Pons (tissue), 1 donor: ENCODE measurements around the gene CARD10.
A peak's percentile ranks its signal among the peaks of the same experiment; 100 is the strongest.

ENCODE experiments used
- DNase-seq: peaks from one replicate; pipeline ENCODE4 v3.0.0-alpha.2; 2016; ENCODE audit warnings: low spot score

CARD10 gene

DNA sequence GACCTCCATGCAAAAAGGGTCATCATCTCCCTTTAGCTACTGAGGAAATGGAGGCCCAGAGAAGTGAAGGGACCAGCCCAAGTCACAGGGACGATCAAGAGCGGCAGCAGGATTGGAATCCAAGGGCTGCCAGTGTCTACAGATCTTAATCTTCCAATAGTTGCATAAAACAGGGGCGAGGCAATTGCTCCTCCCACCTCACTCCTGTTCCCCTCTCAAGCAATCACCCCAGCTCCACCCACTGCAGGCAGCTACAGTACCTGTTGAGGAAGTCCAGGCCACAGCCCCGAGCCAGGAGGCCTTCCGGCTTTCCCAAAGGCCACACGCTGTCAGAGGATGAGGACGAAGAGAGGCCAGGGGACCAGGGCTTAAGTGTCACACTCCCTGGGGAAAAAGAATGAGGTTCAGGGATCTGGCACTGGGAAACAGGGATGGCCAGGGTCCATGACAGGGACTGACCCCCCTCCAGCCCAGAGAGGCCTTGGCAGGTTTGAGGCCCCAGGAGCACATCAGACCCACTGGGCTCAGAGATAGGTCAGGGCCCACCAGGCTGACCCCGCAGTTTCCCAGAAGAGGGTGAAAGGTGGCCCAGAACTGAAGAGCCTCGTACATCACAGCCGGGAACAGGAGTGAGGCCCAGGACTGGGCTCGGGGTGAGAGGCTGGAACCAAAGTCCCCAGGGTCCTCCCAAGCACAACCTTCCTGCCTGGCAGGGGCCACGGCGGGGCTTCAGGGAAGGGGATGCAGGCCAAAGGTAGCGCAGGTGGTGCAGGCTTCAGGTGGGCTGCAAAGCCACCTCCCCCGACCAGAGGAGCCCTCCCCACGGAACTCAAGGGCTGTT, 16.7 kb downstream of the CARD10 start:
- no peak for DNase-seq

DNA sequence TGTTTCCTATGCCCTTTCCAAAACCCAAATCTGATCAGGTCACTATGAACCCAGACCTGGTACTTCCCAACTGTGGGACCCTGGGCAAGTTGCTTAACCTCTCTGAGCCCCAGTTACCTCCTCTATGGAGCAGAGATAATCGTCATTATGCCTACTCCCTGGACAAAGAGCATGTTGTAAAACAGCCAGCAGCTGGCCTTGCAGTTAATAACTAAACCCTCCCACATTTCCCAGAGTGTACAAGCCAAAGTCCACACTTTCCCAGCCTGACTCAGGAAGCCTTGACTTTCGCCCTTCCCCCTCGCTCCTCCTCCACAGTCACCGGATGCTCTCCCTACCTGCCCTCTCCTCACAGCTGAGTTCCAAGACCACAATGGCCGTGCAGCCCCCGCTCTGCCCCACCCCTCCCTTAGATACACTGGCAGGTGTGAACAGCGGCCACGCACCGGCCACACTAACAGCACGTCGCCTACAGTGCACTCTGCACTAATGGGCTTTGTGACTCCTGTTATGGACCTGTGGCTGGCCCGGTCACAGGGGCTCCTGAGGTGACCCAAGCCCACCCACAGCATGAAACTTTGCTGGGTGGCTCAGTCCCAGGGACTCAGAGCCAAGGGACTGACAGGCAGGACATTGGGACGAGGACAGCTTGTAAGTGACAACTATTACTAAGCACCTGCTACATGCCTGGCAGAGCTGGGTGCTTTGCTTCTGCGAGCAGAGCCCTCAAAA, 17.4 kb downstream of the CARD10 start:
- peak; percentile 8 for DNase-seq

DNA sequence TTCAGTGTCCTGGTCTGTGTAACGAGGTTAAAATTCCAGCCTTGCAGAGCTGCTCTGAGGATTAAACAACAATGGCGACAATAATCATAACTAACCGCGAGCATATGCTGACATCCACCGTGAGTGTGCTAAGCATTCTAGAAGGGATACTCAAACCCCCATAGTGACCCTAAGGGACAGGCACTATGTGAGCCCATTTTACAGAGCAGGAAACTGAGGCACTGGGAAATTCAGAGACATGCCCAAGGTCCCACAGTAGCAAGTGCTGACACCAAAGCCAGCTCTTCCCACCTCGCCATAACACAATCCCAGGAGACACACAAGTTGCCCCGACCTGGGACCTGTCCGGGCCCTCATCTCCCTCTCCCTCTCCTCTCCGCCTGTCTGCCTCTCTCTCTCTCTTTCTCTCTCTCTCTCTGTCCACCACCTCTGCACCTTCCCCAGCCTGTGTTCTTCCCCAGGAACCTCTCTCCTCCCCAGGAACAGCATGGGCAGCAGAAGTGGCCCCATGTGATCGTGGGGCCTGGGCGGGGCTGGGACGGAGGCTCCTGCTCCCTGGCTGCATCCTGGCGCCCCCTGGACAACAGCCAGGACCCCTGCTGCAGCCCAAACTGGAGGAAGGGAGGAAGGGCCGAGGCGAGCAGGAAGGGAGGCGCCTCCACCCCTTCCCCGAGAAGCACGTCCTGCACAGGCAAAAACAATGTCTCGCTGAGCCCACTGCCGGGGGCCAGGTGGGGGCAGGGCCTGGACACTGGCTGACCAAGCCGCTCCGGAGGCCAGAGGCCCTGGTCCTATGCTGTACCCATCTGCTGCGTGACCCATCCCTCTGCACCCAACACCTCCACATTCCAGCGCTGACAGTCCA, 18.2 kb downstream of the CARD10 start:
- DNase-seq, result no peak

DNA sequence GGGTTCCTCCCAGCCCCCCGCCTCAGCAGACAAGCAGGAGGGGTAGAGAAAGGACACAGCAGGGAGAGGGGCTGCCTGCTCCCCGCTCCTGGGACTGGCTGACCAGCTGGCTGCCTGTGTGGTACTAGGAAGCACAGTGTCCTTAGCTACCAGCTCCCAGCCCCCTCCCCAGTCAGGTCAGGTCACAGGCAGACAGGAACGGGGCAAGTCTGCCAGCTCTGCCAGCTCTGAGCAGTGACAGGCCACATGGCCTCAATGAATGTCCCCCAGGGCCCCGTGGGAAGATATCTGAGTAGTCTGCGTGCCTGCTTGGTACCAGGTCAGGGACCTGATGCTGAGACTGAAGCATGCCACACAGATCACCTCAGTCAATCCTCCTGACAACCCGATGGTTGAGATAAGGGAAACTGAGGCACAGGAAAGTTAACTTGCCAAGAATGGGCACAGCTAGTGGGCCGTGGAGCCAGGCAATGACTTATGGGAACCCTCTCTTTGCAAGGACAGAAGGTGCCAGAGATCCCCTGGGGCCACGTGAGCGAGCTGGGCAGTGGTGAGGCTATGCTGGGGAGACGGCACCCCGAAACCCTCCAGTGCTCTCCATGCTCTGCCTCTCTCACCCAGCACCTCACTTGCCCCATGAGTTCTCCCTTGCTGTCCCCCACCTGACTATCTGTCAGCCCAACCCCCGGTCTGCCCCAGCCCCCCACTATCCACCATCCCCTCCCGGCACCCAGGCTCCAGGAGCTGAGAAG, 19.2 kb downstream of the CARD10 start:
- no peak for DNase-seq

DNA sequence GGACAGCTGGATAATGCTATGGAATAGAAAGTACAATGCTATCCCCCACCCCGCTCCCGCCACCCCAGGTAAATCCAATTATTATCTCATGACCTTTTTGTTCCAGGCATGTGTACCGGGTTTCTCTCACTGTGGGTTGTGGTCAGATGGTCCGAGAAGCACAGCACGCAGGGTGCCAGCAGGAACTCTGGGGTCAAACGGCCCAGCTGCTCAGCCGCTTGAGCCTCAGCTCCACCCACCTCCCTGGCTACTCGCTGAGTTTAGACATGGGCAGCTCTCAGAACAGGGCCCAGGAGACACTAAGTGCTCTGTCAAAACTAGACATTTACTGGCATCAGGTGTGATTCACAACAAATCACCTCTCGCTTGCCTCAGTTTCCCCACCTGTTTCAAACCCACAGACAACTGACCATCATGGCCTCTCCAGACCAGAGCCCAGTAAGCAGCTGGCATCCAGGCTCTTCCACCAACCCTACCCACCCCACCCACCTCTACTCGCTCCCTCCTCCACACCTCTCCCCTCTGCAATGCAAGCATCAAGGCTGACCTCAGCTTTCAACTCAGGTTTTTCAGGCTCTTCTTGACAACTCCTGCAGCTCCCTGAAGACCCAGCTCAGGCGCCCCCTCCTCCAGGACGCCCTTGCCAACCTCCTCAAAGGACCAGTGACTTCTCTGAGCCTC, 20.0 kb downstream of the CARD10 start:
- no peak for DNase-seq

DNA sequence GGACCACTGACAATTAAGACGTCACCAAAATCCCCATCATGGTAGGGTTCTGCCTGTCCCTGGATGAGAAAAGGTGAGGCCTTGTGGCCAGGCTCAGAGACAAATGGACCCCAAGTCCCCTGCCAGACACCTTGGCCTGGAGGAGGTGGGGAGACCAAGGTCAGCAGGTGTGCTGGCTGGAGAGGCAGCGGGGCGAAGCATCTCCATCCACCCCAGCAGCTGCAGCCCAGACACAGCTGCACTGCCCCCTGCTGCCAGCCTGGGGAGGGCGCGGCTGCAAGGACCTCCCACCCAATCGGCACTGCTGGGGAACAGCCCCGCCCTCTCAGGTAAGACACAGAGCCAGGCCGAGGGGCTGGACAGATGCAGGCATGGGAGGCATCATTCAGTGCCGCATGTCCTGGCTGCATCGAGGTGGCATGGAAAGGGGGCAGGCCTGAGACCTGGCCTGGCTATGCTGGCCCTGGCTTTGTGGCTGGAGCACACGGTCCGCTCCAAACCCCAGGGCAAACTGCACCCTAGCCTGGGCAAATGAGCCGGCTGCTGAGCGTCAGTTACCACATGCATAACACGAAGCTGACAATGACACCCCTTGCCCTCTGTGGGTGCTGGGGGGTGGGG, 20.8 kb downstream of the CARD10 start:
- DNase-seq, result no peak

DNA sequence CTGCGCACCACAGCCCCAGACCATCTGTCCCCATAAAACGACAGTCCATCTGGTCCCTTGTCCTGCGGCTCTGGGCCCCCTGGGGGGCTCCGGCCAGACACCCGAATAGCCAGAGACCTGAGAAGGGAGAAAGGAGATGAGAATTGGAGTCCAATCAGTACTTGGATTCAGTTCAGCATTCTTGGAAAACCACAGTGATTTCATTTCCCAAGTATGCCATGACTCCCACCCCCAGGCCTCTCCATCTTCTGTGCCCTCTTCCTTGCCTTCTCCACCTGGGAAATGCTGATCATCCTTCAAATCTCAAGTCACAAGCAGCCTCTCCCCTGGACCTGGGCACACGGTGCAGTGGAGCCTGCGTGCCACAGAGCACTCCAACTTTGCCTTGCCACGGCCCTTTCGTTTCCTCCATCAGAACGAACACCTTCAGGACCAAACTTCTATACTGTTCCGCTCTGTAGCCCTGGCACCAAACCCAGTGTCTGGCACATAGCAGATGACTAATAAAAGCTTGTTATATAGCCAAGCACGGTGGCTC, 22.1 kb downstream of the CARD10 start:
- DNase-seq, result no peak

DNA sequence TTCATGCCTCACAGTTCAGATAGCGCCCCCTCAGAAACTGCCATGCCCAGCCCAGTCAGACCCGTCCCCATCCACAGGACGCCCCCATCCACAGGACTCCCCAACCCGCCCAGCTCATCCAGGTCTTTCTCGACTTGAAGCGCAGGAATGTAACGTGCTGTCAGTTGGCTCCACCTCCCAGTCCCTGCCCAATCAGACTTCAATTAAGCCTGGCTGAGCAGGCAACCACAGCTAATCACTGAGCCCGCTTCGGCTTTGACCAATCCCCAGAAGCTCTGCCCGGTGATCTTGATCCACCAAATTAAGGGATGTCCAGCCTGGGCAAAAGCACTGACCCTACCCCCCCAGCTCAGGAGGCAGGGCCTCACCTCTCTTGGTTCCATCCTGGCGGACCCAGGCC, 22.6 kb downstream of the CARD10 start:
- DNase-seq, result no peak

DNA sequence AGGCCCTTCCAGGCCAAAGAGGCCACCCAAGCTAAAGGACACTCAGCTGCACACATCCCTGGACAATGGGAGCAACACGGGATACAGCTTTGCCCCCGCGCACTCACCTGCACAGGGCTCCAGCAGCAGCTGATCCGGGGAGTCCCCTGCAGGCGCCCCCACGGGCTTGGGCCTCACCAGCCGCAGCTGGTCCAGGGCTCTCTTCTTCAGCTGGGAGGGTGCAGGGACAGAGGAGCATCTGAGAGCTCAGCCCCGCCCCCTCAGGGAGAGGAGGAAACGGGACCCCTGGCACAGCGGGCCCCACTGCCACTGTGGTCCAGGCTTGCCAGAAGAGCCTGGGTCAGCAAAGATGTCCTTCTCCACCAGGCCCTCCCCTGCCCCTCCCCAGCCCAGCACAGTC, 25.2 kb downstream of the CARD10 start:
- DNase-seq, result no peak

DNA sequence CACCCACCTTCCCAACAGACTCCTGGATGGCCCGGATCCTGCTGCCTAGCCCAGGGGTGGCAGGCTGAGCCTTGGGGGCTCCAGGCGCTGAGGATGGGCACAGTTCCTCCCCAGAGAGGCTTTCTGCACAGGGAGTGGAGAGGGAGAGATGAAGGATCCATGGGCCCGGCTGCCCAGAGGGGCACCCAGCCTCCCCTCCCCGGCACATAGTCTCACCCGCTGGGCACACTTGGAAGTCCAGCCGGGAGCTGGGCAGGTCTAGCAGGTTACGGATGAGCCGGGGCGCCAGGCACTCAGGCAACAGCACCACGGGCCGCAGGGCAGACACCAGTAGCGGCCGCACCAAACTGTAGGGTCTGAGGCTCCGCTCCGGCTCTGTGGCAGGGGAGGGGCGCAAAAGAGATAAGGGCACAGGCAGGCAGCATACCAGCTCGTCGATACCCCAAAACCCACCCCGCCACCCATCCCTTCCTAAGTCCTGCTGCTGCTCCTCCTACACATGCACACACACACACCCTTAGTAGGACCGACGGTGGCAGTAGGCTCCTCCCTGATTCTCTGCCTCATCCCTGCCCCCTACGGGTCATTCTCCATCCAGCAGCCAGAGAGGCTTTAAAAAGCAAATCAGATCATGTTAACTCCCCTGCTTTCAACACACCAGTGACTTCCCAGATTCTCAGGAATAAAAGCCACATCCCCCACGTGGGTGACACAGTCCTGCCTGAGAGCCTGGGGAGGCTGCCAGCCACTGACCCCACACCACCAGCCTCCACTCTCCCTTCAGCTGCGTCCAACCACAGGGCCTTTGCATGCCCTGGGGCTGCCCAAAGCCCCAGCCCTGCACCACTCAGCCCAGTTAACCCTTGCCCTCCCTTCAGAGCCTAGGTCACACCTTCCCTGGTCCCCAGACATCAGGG, 26.5 kb downstream of the CARD10 start:
- DNase-seq, result peak; percentile 31

DNA sequence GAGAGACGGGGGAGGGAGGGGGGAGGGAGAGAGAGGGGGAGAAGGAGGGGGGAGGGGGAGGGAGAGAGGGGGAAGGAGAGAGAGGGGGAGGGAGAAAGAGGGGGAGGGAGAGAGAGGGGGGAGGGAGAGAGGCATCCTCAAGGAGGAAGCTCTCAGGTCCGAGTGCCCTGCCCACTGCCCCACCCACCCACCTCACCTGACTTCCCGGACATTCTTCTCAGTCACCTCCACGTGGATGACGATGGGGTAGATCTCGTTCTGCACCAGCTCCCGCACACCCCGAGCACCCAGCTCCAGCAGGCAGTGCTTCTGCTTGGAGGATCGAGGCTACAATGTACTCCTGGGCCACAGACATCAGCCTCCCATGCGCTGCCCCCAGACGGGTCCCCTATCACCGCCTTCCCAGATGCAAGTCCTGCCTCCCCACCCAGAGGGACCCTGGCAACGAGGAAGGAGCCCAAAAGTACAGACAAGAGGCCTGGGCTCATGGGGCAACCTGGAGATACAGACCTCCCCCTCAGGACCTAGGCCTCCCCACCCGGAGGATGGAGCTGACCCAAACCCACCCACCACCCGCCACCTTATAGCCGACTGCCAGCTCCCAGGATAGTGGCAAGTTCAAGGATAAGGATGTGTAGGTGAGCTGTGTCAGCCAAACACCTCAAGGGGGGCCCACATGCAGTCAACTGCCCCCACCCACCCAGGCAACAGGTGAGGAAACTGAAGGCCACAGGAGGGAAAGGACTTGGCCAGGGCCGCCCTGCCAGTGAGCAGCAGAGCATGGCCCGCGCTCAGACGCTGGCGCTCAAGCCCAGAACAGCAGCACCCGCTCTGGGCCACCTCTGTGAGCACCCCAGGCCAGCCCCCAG, 27.4 kb downstream of the CARD10 start:
- DNase-seq, result no peak

DNA sequence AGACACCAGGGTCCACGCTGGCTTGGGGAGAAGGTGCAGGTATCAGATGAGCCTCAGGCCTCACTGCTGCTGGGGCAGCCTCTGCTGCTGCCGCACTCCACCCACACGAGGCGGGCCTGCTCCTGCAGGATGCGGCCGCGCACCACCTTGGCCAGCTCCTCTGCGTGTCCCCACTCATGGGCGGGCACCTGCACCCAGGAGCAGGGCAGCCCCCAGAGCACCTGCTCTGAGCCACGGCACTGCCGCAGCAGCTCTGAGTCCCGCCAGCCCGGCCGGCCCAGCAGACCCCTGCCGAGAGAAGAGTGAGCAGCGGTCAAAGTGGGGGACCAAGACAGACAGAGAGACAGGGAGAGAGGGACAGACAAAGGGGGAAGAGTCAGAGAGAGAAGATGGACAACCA, 28.1 kb downstream of the CARD10 start:
- no peak for DNase-seq

DNA sequence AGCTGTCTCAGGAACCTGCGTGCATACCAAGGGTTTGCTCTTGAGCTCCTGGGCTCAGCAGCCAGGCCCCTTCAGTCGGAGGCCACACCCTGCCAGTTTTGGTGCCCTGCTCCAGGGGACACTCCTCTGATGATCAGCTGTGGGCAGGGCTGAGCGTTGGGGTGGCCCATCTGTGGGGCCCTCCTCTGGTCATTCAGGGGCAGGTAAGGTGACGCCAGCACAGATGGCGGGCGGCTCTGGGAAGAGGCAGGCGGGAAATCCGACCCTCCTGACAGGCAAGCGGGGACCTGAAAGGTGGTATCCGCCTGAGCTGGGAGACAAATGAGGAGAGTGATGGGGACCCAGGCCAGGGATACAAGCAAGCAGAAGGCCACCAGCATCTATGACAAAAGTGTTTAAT, 29.2 kb downstream of the CARD10 start:
- no peak for DNase-seq

DNA sequence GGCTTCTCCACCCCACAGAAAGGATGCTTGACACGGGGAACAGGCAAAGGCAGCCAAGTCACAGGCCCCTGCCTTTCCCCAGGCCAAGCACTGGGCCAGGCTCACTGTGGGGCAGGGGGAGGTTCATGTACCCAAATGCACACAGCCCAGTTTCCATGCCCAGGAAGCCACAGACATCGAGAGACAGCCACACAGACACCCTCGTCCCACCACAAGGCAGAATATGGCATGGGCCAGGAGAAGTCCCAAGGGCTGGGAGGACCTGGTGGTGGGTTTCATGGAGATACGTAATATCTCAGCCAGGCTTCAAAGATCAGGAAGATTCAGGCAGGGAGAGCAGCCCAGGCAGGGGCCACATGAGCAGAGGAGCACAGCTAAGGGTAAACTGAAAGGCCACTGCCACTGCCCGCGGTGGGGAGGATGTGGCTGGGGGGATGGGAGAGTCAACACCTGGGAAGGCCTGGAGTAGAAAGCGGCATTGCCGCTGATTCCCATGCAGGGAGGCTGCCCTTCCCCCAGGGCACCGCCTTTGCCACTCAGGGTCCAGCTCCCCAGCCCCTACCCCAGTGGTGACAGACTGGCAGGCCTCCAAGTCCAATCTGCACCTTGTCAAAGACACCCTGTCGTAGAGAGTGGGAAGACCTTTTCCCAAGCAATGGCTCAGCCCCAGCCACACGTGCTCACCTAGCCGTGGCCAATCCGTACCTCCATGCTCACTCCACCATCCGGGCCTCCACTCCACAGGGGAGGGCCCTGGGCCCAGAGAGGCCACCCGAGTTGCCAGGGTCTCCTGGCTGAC, 30.7 kb downstream of the CARD10 start:
- no peak for DNase-seq

DNA sequence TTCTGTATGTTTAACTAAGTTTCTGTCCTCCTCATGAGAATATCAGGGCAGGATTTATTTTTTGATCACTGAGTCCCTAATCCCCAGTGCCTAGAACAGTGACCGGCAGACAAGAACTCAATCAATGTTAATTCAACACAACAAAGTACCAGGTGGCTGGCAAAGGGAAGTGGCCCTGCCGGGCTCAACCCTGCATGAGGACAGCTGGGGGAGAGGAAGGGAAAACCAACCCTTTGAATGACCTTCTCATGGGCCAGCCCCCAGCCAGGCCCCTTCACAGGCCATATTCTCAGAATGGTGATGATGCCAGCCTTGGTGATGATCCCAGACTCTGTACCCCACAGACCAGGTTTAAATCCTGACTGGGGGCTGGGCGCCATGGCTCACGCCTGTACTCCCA, 31.6 kb downstream of the CARD10 start:
- DNase-seq, result no peak

DNA sequence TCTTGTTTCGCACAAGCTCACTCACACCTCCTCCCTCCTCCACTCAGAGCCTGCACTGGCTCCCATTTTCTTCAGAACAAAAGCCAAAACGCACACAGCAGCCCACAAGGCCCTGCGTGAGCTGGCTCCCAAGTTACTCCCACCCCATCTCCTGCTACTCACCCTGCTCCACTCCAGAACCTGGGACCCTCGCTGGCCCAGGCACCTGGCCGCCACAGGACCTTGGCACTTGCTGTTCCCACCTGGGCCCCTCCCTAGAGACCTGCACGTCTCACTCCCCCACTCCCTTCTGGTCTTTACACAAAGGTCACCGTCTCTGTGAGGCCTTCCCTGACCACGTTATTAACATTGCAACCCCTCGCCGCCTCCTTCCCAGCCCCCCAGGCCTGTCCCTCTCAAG, 32.1 kb downstream of the CARD10 start:
- DNase-seq, result no peak

DNA sequence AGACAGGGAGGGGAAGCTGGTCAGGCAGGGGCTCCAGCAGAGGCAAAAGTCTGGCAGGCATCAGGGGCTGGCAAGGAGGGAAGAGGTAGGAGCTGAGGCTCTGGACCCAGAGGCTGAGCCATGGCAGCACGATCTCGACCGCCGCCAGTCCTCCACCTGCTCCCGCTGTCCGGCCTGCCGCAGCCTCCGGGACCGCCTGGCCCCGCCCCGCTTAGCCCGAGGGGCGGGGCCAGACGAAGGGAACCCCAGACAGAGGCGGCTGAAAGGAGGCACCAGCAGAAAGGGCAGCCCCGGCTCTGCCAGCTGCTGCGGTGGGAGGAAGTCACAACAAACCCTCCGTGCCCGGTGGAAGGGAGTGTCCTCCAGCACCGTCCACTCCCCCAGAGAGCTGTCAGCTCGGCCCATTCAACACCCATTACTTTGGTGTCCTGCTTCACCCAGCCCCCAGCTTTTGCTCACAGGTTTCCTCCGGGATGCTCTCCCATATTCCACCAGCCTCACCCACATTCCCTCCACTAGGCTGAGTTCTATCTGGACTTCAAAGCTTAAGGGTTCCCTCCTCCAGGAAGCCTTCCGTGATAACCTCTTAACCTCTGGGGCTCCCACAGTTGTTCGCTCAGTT, 32.9 kb downstream of the CARD10 start, which contains the start of gene MFNG:
Gene MFNG (minus strand): TSS at position 161 of the 622 bp plus-strand sequence. CDS start 207 bp downstream, outside the sequence.
- peak; percentile 59 for DNase-seq
